GM10248 (cell line): Measurements from ENCODE around the gene TBCE.

Source experiments
- CTCF ChIA-PET: fragments of 300-600 bp; sonication (Branson Sonifier 250); formaldehyde crosslinking; extraction: SDS; loops from one replicate; lab custom pipeline; 2021; ENCODE audit warnings: antibody characterized with exemption; lab: Yijun Ruan, JAX
- POLR2A ChIA-PET: fragments of 350-650 bp; sonication (Branson Sonifier 250); formaldehyde crosslinking; extraction: SDS; loops from one replicate; lab custom pipeline; 2020; ENCODE audit warnings: antibody characterized with exemption; lab: Yijun Ruan, JAX
- DNase-seq: peaks from one replicate; pipeline ENCODE4 v3.0.0; 2012; ENCODE audit errors: extremely low spot score
- TF ChIP-seq, protein P1 (sequence below): IDR thresholded peaks from 2 replicates; pipeline ENCODE4 v1.5.1; 2012; ENCODE audit warnings: mild to moderate bottlenecking, low read depth; ENCODE audit errors: extremely low read depth, missing control alignments, control extremely low read depth

The TBCE gene

DNA sequence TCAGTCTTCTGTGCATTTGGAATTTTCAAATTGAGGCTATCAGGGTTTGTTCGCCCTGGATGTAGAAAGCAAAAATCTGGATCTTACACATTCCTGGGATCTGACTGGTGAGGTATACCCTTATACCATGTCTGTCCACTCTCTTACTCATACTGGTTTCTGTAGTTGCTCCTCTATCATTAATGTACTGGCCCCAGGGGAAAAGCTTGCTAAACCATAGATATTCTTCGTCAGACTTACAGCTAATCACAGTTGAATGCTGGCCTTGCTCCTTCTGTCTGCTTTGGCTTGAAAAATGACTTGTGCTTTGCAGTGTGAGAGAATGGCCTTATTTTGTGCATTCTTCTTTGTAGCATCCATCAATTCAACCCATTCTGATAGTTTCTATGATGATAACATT is 30.5 kb downstream of the TBCE start:
- POLR2A ChIA-PET = no interaction called here
- no peak for DNase-seq
- TF ChIP-seq, protein P1, sequence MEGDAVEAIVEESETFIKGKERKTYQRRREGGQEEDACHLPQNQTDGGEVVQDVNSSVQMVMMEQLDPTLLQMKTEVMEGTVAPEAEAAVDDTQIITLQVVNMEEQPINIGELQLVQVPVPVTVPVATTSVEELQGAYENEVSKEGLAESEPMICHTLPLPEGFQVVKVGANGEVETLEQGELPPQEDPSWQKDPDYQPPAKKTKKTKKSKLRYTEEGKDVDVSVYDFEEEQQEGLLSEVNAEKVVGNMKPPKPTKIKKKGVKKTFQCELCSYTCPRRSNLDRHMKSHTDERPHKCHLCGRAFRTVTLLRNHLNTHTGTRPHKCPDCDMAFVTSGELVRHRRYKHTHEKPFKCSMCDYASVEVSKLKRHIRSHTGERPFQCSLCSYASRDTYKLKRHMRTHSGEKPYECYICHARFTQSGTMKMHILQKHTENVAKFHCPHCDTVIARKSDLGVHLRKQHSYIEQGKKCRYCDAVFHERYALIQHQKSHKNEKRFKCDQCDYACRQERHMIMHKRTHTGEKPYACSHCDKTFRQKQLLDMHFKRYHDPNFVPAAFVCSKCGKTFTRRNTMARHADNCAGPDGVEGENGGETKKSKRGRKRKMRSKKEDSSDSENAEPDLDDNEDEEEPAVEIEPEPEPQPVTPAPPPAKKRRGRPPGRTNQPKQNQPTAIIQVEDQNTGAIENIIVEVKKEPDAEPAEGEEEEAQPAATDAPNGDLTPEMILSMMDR = no peak
- CTCF ChIA-PET = interaction anchor here (5.3 kb wide), 1 partner anchor 18 kb away, joined by 19 read pairs; no protein-coding TSS in a partner anchor

DNA sequence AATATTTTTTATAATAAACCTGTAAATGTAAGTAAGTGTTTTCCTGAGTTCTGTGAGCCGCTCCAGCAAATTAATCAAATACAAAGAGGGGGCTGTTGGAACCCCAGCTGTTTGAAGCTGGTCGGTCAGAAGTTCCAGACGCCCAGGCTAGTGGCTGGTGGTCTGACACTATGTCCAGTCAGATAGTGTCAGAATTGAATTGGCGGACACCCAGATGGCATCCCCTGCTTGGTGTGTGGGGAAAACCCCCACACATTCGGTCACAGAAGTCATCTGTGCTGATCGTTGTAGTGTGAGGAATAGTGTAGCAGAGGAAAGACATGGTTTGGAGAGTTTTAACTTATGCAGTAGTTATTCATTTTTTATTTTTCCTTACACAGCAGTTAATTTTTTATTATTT is 32.4 kb downstream of the TBCE start:
- no peak for DNase-seq
- TF ChIP-seq, protein P1 = no peak
- POLR2A ChIA-PET = no interaction called here
- CTCF ChIA-PET = interaction anchor here (0.7 to 1.8 kb wide), 3 partner anchors 10 to 19 kb away, joined by 3 to 11 read pairs (median 6); no protein-coding TSS in a partner anchor

DNA sequence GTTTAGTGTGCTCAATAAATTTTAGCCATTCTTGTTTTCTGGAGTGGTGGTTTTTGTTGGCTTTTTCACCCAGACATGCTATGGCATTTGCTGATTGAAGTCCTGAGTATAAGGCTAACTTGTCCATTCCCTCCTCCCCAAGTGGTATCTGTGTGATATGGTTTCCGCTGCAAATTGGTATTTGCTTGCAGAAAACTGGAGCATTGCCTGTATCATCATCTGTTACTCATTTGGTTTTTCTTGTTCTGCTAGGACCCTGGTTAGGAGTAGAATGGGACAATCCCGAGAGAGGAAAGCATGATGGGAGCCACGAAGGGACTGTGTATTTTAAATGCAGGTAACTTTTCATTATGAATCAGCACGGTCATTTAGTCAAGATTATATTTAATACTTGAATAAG is 34.0 kb downstream of the TBCE start:
- TF ChIP-seq, protein P1 = no peak
- ChIA-PET CTCF (interaction anchor here (0.8 to 6.3 kb wide), 2 partner anchors 15 kb away, joined by 3 to 45 read pairs; no protein-coding TSS in a partner anchor), POLR2A (no interaction called here)
- DNase-seq = no peak

DNA sequence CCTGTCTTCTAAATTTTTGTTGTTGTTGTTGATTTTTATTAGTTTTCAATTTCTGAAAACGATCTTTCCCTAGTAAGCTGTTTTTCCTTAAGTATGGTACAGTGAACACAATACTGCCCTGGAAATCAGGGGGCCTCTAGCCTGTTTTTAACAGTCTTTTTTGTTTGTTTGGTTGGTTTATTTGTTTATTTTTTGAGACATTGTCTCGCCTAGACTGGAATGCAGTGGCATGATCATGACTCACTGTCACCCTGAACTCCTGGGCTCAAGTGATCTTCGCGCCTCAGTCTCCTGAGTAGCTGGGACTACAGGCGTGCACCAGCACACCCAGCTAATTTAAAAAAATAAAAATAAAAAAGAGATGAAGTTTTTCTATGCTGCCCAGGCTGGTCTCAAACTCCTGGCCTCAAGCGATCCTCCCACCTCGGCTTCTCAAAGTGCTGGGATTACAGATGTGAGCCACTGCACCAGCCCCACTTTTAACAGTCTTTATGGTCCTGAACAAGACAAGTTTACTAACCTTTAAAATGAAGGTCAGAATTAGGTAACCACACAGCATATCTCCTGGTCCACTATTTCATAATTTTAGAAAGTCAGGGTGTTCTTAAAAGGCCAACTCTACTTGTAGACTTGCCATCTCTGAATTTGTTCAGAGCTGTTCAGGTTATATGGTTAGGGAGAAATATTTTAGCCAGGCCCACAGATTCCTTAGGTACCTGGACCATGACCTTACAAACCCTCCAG is 35.4 kb downstream of the TBCE start:
- no peak for DNase-seq
- ChIA-PET POLR2A (no interaction called here), CTCF (interaction anchor here (6.3 kb wide), 1 partner anchor 13 kb away, joined by 45 read pairs; no protein-coding TSS in a partner anchor)
- TF ChIP-seq, protein P1 = no peak

- DNase-seq = no peak
- CTCF ChIA-PET = interaction anchor here (6.3 kb wide), 1 partner anchor 12 kb away, joined by 45 read pairs; no protein-coding TSS in a partner anchor
- POLR2A ChIA-PET = interaction anchor here (0.6 kb wide), 1 partner anchor 241 kb away, joined by 3 read pairs; no protein-coding TSS in a partner anchor
- TF ChIP-seq, protein P1 = no peak
These were observed 36.4 kb downstream of the TBCE start for GRCh38 chr1:235403593-235403992.

DNA sequence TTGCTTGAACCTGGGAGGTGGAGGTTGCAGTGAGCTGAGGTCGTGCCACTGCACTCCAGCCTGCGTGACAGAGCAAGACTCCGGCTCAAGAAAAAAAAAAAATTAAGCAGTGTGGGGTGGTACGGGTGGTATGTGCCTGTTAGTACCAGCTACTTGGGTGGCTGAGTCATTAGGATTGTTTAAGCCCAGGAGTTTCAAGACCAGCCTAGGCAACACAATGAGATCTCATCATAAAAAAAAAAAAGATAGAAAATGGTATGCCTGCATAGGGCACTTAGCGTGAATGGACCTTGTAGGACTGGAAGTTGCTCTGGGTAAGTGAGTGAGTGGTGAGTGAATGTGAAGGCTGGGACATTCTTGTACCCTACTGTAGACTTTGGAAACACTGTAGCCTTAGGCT is 37.0 kb downstream of the TBCE start:
- DNase-seq = no peak
- TF ChIP-seq, protein P1 = no peak
- CTCF ChIA-PET = interaction anchor here (1.0 to 6.3 kb wide), 2 partner anchors 12 to 45 kb away, joined by 3 to 45 read pairs; no protein-coding TSS in a partner anchor
- POLR2A ChIA-PET = interaction anchor here (0.6 kb wide), 1 partner anchor 242 kb away, joined by 3 read pairs; no protein-coding TSS in a partner anchor
